ENCODE data around the gene FURIN. TPM values are rescaled to one million over a fixed set of nuclear protein-coding genes. Genes with fewer than 3 reads are reported as not detected.

Gene FURIN
- total and polyA plus RNA-seq, 9 of the 15 experiments (the other 6 are each of a cell fraction or from before 2014, with no cell fraction given) = 0.92 to 99.9 (median 34.8) TPM

DNA sequence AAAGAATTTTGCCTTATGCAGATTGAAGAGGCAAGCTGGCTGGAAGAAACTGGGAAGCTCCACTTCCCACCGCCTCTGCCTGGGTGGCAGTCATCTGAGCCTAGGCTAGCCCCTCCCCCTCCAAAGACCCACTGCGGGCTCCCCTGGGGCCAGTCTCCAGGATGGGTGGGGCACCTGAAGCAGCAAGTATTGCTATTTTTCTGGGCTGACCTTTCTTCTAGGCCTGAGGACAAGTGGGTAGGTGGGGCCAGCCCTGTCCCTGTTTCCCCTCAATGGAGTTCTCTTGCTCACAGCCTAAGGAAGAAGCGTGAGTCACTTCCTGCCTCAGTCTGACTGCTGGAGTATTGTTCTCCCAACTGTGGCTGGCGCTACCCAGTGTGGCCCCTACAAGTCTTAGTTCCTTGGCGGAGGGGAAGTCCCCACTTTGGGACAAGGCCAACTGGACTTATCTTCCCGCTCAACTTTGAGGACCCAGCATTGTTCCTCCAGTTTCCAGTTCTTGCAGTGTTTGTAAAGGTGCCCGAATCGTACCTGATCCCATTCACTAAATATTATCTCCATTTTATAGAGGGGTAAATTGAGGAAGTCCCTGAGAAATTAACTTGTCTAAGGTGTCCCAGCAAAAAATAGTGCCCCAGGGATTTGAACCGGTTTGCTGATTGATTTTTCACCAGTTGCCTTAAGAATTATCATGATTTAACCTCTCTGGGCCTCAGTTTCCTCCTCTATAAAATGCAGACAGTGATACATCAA is 1.4 kb downstream of the FURIN start (continued):
- TF ChIP-seq, protein P1, sequence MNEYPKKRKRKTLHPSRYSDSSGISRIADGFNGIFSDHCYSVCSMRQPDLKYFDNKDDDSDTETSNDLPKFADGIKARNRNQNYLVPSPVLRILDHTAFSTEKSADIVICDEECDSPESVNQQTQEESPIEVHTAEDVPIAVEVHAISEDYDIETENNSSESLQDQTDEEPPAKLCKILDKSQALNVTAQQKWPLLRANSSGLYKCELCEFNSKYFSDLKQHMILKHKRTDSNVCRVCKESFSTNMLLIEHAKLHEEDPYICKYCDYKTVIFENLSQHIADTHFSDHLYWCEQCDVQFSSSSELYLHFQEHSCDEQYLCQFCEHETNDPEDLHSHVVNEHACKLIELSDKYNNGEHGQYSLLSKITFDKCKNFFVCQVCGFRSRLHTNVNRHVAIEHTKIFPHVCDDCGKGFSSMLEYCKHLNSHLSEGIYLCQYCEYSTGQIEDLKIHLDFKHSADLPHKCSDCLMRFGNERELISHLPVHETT (CRISPR knock-in tag; conservative IDR thresholded peaks at IDR 0.05 in 1 of 2, IDR thresholded peaks at IDR 0.05 in 1 of 2) = no peak
- TF ChIP-seq DACH1 (IDR thresholded peaks at IDR 0.05; ENCODE audit: partially characterized antibody) (no peak), ZKSCAN3 (CRISPR knock-in tag; IDR thresholded peaks at IDR 0.05) (peak; percentile 76), TEAD2 (tag; IDR thresholded peaks at IDR 0.05) (no peak), SMARCA5 (IDR thresholded peaks at IDR 0.05) (no peak), MCM7 (IDR thresholded peaks at IDR 0.05) (no peak), FOXA3 (CRISPR knock-in tag; conservative IDR thresholded peaks at IDR 0.05 in 1 of 2, IDR thresholded peaks at IDR 0.05 in 1 of 2) (no peak), RNF2 (IDR thresholded peaks at IDR 0.05) (no peak), TFAM (CRISPR knock-in tag; conservative IDR thresholded peaks at IDR 0.05) (no peak), GTF2E2 (tag; IDR thresholded peaks at IDR 0.05) (no peak), NFYB (IDR thresholded peaks at IDR 0.05; ENCODE audit: extremely low read depth, insufficient read length) (no peak), POLR2H (tag; IDR thresholded peaks at IDR 0.05; ENCODE audit: low read depth) (0 out of 2 replicates have a peak, but pooled peaks have one; percentile 38), FOXK2 (conservative IDR thresholded peaks at IDR 0.05 in 1 of 2, IDR thresholded peaks at IDR 0.05 in 1 of 2; ENCODE audit: low read depth in 2 of 2) (peak; percentile 44 to 55; a peak in 2 of 4 replicates), C11orf30 (IDR thresholded peaks at IDR 0.05; ENCODE audit: low read depth) (no peak), NR2C2 (CRISPR knock-in tag; IDR thresholded peaks at IDR 0.05) (no peak), NR2C2 (tag; IDR thresholded peaks at IDR 0.05) (peak; percentile 65)
- TF ChIP-seq, protein P2, sequence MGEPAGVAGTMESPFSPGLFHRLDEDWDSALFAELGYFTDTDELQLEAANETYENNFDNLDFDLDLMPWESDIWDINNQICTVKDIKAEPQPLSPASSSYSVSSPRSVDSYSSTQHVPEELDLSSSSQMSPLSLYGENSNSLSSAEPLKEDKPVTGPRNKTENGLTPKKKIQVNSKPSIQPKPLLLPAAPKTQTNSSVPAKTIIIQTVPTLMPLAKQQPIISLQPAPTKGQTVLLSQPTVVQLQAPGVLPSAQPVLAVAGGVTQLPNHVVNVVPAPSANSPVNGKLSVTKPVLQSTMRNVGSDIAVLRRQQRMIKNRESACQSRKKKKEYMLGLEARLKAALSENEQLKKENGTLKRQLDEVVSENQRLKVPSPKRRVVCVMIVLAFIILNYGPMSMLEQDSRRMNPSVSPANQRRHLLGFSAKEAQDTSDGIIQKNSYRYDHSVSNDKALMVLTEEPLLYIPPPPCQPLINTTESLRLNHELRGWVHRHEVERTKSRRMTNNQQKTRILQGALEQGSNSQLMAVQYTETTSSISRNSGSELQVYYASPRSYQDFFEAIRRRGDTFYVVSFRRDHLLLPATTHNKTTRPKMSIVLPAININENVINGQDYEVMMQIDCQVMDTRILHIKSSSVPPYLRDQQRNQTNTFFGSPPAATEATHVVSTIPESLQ (CRISPR knock-in tag; IDR thresholded peaks at IDR 0.05) = 0 out of 2 replicates have a peak, but pooled peaks have one; percentile 13
- TF ChIP-seq, protein P3, sequence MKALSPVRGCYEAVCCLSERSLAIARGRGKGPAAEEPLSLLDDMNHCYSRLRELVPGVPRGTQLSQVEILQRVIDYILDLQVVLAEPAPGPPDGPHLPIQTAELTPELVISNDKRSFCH (CRISPR knock-in tag; IDR thresholded peaks at IDR 0.05) = no peak
- TF ChIP-seq, protein P3 (tag; IDR thresholded peaks at IDR 0.05) = peak; percentile 64; the same call in 1 of the 2 replicates
- TF ChIP-seq, protein P4, sequence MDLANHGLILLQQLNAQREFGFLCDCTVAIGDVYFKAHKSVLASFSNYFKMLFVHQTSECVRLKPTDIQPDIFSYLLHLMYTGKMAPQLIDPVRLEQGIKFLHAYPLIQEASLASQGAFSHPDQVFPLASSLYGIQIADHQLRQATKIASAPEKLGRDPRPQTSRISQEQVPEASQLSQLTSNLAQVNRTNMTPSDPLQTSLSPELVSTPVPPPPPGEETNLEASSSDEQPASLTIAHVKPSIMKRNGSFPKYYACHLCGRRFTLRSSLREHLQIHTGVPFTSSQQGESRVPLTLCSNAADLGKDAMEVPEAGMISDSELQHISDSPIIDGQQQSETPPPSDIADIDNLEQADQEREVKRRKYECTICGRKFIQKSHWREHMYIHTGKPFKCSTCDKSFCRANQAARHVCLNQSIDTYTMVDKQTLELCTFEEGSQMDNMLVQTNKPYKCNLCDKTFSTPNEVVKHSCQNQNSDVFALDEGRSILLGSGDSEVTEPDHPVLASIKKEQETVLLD (IDR thresholded peaks at IDR 0.05) = peak; percentile 27; the same call in 1 of the 2 replicates
- TF ChIP-seq, protein P5, sequence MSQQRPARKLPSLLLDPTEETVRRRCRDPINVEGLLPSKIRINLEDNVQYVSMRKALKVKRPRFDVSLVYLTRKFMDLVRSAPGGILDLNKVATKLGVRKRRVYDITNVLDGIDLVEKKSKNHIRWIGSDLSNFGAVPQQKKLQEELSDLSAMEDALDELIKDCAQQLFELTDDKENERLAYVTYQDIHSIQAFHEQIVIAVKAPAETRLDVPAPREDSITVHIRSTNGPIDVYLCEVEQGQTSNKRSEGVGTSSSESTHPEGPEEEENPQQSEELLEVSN (IDR thresholded peaks at IDR 0.05; ENCODE audit: borderline replicate concordance in 1 of 2, extremely low read depth in 1 of 2, insufficient read depth in 1 of 2, insufficient read length in 1 of 2, low read depth in 1 of 2, low read length in 1 of 2, poor library complexity in 1 of 2, severe bottlenecking in 1 of 2) = peak in 1 of 2 experiments; percentile 28

Measured in K562 (cell line).